HG02981 (cell line): Measurements from ENCODE around the gene ZNF649.

Source experiments
- ATAC-seq: cut with Tn5 transposase; IDR thresholded peaks from one replicate; pipeline ENCODE4 v1.9.1; 2021; ENCODE audit warnings: mild to moderate bottlenecking, moderate library complexity; ENCODE audit not compliant: unreplicated experiment

The ZNF649 gene

DNA sequence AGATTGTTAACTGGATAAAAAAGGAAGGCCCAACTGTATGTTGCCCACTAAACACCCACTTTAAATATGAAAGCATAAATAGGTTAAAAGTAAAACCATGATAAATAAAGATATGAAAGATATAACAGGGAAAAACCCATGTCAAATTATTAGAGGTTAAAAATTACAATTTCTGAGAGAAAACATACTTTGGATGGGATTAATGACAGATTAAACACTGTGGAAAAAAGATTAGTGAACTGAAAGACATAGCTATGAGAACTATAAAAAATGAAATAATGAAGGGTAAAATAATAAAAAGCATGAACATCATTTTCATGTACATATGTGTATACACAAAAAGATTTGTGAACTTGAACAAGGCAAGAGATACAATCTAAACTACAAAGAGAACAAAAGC is 14.9 kb downstream of the ZNF649 start:
- no peak for ATAC-seq

DNA sequence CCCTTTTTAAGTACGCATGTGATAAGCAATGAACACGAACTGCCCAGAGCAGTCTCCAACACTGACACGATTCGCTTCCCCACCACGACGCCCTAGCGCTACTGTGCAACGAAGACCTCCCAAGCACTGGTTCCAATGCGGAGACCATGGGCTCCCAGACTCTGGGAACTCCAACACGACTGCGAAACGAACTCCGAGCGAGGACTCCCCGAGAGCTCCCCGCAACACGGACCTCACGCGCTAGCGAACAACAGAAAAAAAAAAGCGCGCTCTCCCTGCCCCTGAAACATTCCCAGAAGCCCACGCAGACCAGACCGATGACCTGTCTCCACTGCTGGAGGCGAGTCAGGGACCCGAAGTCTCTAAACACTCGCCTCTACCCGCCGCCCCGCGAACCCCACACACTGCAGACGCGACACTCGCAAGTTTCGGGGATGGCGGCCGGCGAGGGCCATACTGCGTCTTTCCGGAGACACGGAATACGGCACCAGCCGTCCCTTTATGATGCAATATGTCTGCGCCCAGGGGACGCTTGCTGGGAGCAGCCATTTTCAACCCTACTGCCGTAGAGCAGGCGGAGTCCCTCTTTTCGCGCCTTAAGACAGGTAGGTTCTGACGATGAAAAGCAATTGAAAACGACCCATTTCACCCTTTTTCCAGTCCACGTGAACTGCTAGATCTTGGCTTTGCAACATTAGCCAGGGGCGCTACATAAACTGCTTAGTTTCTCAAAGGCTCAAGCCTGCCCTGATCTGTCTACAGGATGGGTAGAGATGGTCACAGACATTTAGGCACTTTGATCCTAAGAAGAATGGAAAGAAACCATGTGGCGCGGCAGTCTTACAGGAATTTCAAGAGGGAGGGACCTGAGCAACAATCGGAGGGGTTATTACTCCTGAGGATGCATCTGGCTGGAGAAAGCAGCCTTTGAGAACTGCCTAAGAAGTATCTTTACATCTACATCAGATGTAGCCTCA is 17.0 kb downstream of the ZNF649 start, which contains the start of gene ZNF577:
ZNF577 (minus strand) TSS at position 430 of the 977 bp plus-strand sequence. CDS start 7,569 bp downstream, outside the sequence.
- ATAC-seq: no peak

DNA sequence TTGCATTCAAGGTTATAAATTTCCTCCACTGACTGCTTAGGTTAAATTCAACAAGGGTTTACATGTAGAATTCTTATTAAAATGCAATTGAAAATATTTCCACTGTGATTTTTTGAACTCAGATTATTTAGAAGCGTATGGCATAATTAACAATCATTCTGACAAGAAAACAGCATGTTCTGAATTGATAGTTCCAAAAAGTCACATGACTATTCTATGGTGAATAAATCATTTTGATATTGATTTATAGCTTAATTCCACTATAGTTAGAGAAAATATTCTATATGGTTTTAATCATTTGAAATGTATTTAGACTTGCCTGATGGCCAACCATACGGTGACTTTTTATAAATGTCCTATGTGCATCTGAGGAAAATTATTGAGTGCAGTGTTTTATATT is 20.1 kb downstream of the ZNF649 start:
- no peak for ATAC-seq

DNA sequence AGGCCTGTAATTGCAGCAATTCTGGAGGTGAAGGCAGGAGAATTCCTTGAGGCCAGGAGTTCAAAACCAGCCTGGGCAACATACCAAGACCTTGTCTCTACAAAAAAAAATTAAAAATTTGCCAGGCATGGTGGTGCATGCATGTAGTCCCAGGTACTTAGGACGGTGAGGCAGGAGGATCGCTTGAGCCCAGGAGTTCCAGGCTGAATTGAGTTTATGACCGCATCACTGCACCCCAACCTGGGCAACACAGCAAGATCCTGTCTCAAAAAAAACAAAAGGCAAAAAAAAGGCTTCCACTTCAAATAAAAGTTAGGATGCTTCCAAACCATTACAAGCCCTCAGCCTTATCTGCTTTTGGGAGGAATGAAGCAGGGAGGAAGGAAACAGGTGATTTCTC is 22.3 kb downstream of the ZNF649 start:
- no peak for ATAC-seq

DNA sequence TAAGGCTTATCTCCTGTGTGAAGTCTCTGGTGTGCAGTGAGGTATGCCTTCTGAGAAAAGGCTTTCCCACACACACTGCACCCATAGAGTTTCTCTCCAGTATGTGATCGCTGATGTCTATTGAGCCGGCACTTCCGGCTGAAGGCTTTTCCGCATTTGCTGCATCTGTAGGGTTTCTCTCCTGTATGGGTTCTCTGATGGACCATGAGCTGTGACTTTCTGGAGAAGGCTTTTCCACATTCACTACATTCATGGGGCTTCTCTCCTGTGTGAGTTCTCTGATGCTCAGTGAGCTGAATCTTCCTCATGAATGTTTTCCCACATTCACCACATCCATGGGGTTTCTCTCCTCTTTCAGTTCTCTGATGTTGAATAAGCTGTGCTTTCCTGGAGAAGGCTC is 31.7 kb downstream of the ZNF649 start:
- ATAC-seq: no peak

DNA sequence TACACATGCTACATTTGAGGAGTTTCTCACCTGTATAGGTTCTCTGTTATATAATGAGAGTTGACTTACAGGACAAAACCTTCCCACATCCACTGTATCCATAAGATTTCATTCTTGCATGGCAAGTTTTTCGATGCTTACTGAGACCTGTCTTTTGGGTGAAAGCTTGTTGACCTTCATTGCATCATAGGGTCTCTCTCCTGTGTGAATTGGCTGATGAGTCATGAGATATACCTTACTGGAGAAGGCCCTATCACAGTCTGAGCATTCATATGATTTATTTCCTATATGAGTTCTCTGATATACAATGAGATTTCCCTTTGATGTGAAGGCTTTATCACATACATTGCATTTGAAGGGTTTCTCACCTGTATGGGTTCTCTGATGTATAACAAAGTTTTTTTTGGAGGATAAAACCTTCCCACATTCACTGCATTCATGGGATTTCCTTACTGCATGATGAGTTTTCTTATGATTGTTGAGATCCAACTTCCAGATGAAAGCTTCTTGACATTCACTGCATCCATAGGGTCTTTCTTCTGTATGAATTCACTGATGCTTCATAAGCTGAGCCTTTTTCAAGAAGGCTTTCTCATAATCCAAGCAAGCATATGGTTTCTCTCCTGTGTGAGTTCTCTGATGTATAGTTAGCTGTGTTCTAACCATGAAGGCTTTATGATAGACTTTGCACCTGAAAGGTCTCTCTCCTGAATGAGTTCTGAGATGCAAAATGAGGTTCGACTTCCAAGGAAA is 42.8 kb downstream of the ZNF649 start:
- ATAC-seq: no peak
